HG03439 (cell line): ENCODE measurements around the gene C3orf70.

Experiments
- ATAC-seq: cut with Tn5 transposase; IDR thresholded peaks from one replicate; pipeline ENCODE4 v1.9.1; 2021; ENCODE audit warnings: mild to moderate bottlenecking, moderate library complexity; ENCODE audit not compliant: unreplicated experiment

Gene C3orf70

GRCh38 chr3:185057829-185058228 is 95.0 kb downstream of the C3orf70 start:
- no peak for ATAC-seq

GRCh38 chr3:185056908-185057307 is 96.0 kb downstream of the C3orf70 start:
- ATAC-seq = no peak

GRCh38 chr3:185052631-185053030 is 100.2 kb downstream of the C3orf70 start:
- no peak for ATAC-seq

GRCh38 chr3:185051801-185052200 is 101.1 kb downstream of the C3orf70 start:
- ATAC-seq = no peak

GRCh38 chr3:185049710-185050109 is 103.2 kb downstream of the C3orf70 start:
- ATAC-seq = no peak

- no peak for ATAC-seq
Observed at GRCh38 chr3:185046603-185047002, 106.3 kb downstream of the C3orf70 start.

- ATAC-seq = no peak
Observed at GRCh38 chr3:185046164-185046515, 106.7 kb downstream of the C3orf70 start.

GRCh38 chr3:185042312-185043050 is 110.4 kb downstream of the C3orf70 start:
- ATAC-seq = no peak

- no peak for ATAC-seq
Observed at GRCh38 chr3:185041540-185041939, 111.3 kb downstream of the C3orf70 start.

- ATAC-seq = no peak
Observed at GRCh38 chr3:185040425-185040824, 112.4 kb downstream of the C3orf70 start.

GRCh38 chr3:185037801-185038200 is 115.1 kb downstream of the C3orf70 start:
- no peak for ATAC-seq

- no peak for ATAC-seq
Observed at GRCh38 chr3:185030951-185031350, 121.9 kb downstream of the C3orf70 start.

- no peak for ATAC-seq
Observed at GRCh38 chr3:185030399-185030798, 122.5 kb downstream of the C3orf70 start.

- no peak for ATAC-seq
Observed at GRCh38 chr3:185029086-185029485, 123.8 kb downstream of the C3orf70 start.

GRCh38 chr3:185028121-185028520 is 124.7 kb downstream of the C3orf70 start:
- ATAC-seq = no peak
